ENCODE measurements around the gene PEF1.
A peak's percentile ranks its signal among the peaks of the same experiment; 100 is the strongest.

PEF1 gene

GRCh38 chr1:31644560-31645273 lies at the start of gene PEF1:
TSS of gene PEF1 (minus strand) at chr1:31644876. CDS start at chr1:31644864, 12 bp downstream.
- Mint-ChIP-seq H3K27me3 (no peaks in the 10 kb centered on the region), H3K4me1 (peaks cover 12 to 21% of the 10 kb centered on the region in 2 donors), H3K36me3 (peaks cover 0 to 10% of the 10 kb centered on the region in 2 donors), H3K4me3 (peak within 1 kb of the TSS; percentile 94 to 98), H3K9me3 (no peaks in the 10 kb centered on the region), H3K27ac (peak within 1 kb of the TSS; percentile 100)
- ATAC-seq (replicated peaks) (peak; percentile 90 to 95), DNase-seq (peak; percentile 97)

- Mint-ChIP-seq H3K4me3 (no peak overlapping the region), H3K27ac (no peak overlapping the region), H3K4me1 (peaks cover 0 to 3% of the 10 kb centered on the region in 2 donors), H3K27me3 (peaks cover 8 to 11% of the 10 kb centered on the region in 2 donors), H3K36me3 (no peaks in the 10 kb centered on the region), H3K9me3 (no peaks in the 10 kb centered on the region)
- ATAC-seq (replicated peaks) (no peak), DNase-seq (no peak)
These were observed 48.6 kb upstream of the PEF1 start for GRCh38 chr1:31693231-31693630.

GRCh38 chr1:31691951-31692350 lies 47.3 kb upstream of the PEF1 start:
- Mint-ChIP-seq H3K27me3 (peaks cover 13 to 14% of the 10 kb centered on the region in 2 donors), H3K9me3 (no peaks in the 10 kb centered on the region), H3K36me3 (no peaks in the 10 kb centered on the region), H3K4me3 (no peak overlapping the region), H3K4me1 (peaks cover 0 to 5% of the 10 kb centered on the region in 2 donors), H3K27ac (no peak overlapping the region)
- ATAC-seq (replicated peaks) (no peak), DNase-seq (no peak)

GRCh38 chr1:31691446-31691845 lies 46.8 kb upstream of the PEF1 start:
- Mint-ChIP-seq H3K36me3 (no peaks in the 10 kb centered on the region), H3K27me3 (peaks cover 18 to 19% of the 10 kb centered on the region in 2 donors), H3K27ac (no peak overlapping the region), H3K4me1 (peaks cover 0 to 5% of the 10 kb centered on the region in 2 donors), H3K4me3 (no peak overlapping the region), H3K9me3 (no peaks in the 10 kb centered on the region)
- ATAC-seq (replicated peaks) (no peak), DNase-seq (no peak)

- ATAC-seq (replicated peaks) (no peak), DNase-seq (no peak)
- Mint-ChIP-seq H3K27me3 (peaks cover 21 to 22% of the 10 kb centered on the region in 2 donors), H3K27ac (no peak overlapping the region), H3K4me3 (no peak overlapping the region), H3K4me1 (peaks cover 0 to 5% of the 10 kb centered on the region in 2 donors), H3K36me3 (no peaks in the 10 kb centered on the region), H3K9me3 (no peaks in the 10 kb centered on the region)
These were observed 46.2 kb upstream of the PEF1 start for GRCh38 chr1:31690921-31691320.

GRCh38 chr1:31689854-31690253 lies 45.2 kb upstream of the PEF1 start:
- peaks cover 25 to 26% of the 10 kb centered on the region in 2 donors for H3K27me3 Mint-ChIP-seq
- H3K4me1 Mint-ChIP-seq, result peaks cover 0 to 5% of the 10 kb centered on the region in 2 donors
- H3K36me3 Mint-ChIP-seq, result no peaks in the 10 kb centered on the region
- ATAC-seq (replicated peaks) (no peak), DNase-seq (no peak)
- no peak overlapping the region for H3K4me3 Mint-ChIP-seq
- H3K27ac Mint-ChIP-seq, result no peak overlapping the region
- no peaks in the 10 kb centered on the region for H3K9me3 Mint-ChIP-seq

- Mint-ChIP-seq H3K27ac (no peak overlapping the region), H3K4me3 (no peak overlapping the region), H3K27me3 (peaks cover 29 to 30% of the 10 kb centered on the region in 2 donors), H3K36me3 (no peaks in the 10 kb centered on the region), H3K4me1 (peaks cover 0 to 5% of the 10 kb centered on the region in 2 donors), H3K9me3 (no peaks in the 10 kb centered on the region)
- DNase-seq (no peak), ATAC-seq (replicated peaks) (no peak)
These were observed 44.7 kb upstream of the PEF1 start for GRCh38 chr1:31689379-31689778.

GRCh38 chr1:31688233-31688918 lies 43.7 kb upstream of the PEF1 start:
- Mint-ChIP-seq H3K4me1 (peaks cover 0 to 5% of the 10 kb centered on the region in 2 donors), H3K4me3 (no peak overlapping the region), H3K27me3 (peaks cover 36 to 37% of the 10 kb centered on the region in 2 donors), H3K9me3 (no peaks in the 10 kb centered on the region), H3K27ac (no peak overlapping the region), H3K36me3 (no peaks in the 10 kb centered on the region)
- DNase-seq (no peak), ATAC-seq (replicated peaks) (no peak)

GRCh38 chr1:31687601-31688000 lies 42.9 kb upstream of the PEF1 start:
- Mint-ChIP-seq H3K27me3 (peaks cover 37 to 38% of the 10 kb centered on the region in 2 donors), H3K36me3 (no peaks in the 10 kb centered on the region), H3K4me3 (no peak overlapping the region), H3K9me3 (no peaks in the 10 kb centered on the region), H3K27ac (no peak overlapping the region), H3K4me1 (peaks cover 0 to 5% of the 10 kb centered on the region in 2 donors)
- peak; percentile 21 to 25 for ATAC-seq (replicated peaks)
- DNase-seq, result no peak

GRCh38 chr1:31685795-31686194 lies 41.1 kb upstream of the PEF1 start:
- peaks cover 40 to 46% of the 10 kb centered on the region in 2 donors for H3K27me3 Mint-ChIP-seq
- DNase-seq, result no peak
- peaks cover 0 to 5% of the 10 kb centered on the region in 2 donors for H3K4me1 Mint-ChIP-seq
- H3K9me3 Mint-ChIP-seq, result no peaks in the 10 kb centered on the region
- ATAC-seq (replicated peaks), result no peak
- no peaks in the 10 kb centered on the region for H3K36me3 Mint-ChIP-seq
- H3K27ac Mint-ChIP-seq, result no peak overlapping the region
- no peak overlapping the region for H3K4me3 Mint-ChIP-seq

- ATAC-seq (replicated peaks) (peak; percentile 48 to 69), DNase-seq (no peak)
- peaks cover 0 to 5% of the 10 kb centered on the region in 2 donors for H3K4me1 Mint-ChIP-seq
- H3K36me3 Mint-ChIP-seq, result no peaks in the 10 kb centered on the region
- H3K9me3 Mint-ChIP-seq, result no peaks in the 10 kb centered on the region
- H3K4me3 Mint-ChIP-seq, result no peak overlapping the region
- H3K27ac Mint-ChIP-seq, result no peak overlapping the region
- peaks cover 46 to 57% of the 10 kb centered on the region in 2 donors for H3K27me3 Mint-ChIP-seq
These were observed 39.3 kb upstream of the PEF1 start for GRCh38 chr1:31683997-31684396.

GRCh38 chr1:31681415-31681814 lies 36.7 kb upstream of the PEF1 start:
- no peaks in the 10 kb centered on the region for H3K9me3 Mint-ChIP-seq
- no peak overlapping the region for H3K4me3 Mint-ChIP-seq
- peaks cover 36 to 45% of the 10 kb centered on the region in 2 donors for H3K27me3 Mint-ChIP-seq
- H3K27ac Mint-ChIP-seq, result no peak overlapping the region
- no peaks in the 10 kb centered on the region for H3K4me1 Mint-ChIP-seq
- DNase-seq, result no peak
- no peaks in the 10 kb centered on the region for H3K36me3 Mint-ChIP-seq
- ATAC-seq (replicated peaks), result no peak

GRCh38 chr1:31679676-31680230 lies 35.1 kb upstream of the PEF1 start:
- DNase-seq, result no peak

GRCh38 chr1:31679091-31679490 lies 34.4 kb upstream of the PEF1 start:
- DNase-seq, result no peak
- ATAC-seq (replicated peaks), result no peak

More at GRCh38 chr1:31679676-31680230, 35.1 kb upstream of the PEF1 start:
- Mint-ChIP-seq H3K27ac (no peak overlapping the region), H3K27me3 (peaks cover 28 to 44% of the 10 kb centered on the region in 2 donors), H3K4me3 (no peak overlapping the region), H3K36me3 (no peaks in the 10 kb centered on the region), H3K9me3 (no peaks in the 10 kb centered on the region), H3K4me1 (no peaks in the 10 kb centered on the region)
- no peak for ATAC-seq (replicated peaks)

More at GRCh38 chr1:31679091-31679490, 34.4 kb upstream of the PEF1 start:
- H3K36me3 Mint-ChIP-seq, result no peaks in the 10 kb centered on the region
- H3K4me3 Mint-ChIP-seq, result no peak overlapping the region
- H3K4me1 Mint-ChIP-seq, result no peaks in the 10 kb centered on the region
- no peaks in the 10 kb centered on the region for H3K9me3 Mint-ChIP-seq
- H3K27ac Mint-ChIP-seq, result no peak overlapping the region
- H3K27me3 Mint-ChIP-seq, result peaks cover 29 to 43% of the 10 kb centered on the region in 2 donors
